ENCODE measurements around the gene RAB9A.

Gene RAB9A

GRCh38 chrX:13741695-13742094, 52.8 kb downstream of the RAB9A start:
- H3K27ac ChIP-seq: no peak overlapping the region

DNA sequence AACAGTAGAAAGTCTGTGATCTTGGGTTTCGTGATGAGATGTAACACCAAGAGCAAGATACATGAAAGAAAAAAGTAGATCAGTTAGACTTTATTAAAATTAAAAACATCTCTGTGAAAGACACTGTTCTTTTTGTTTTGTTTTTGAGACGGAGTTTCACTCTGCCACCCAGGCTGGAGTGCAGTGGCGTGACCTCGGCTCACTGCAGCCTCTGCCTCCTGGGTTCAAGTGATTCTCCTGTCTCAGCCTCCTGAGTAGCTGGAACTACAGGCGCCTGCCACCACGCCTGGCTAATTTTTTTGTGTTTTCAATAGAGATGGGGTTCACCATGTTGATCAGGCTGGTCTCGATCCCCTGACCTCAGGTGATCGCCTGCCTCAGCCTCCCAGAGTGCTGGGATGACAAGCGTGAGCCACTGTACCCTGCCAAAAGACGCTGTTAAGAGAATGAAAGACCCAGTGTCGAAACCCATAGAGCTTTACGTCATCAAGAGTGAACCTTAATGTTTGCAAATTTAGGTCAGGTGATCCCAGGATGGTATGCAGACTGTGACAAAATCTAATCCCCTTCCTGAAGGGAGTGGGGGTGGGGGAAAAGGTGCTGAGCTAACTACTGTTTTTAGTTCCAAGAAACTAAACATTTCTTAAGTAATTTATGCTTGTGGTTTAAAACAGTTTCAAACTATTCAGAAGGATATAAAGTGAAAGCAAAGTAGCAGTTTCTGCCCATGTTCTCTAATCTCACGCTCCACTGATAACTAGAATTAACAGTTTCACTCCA, 53.7 kb downstream of the RAB9A start:
- H3K27ac ChIP-seq: no peak overlapping the region; the same call in 1 of the 2 replicates
- TF ChIP-seq ZFX (IDR thresholded peaks at IDR 0.05) (no peak), CTCF (conservative IDR thresholded peaks at IDR 0.05) (no peak)

More at GRCh38 chrX:13741695-13742094, 52.8 kb downstream of the RAB9A start:
- TF ChIP-seq CTCF (conservative IDR thresholded peaks at IDR 0.05): no peak
- no peak for TF ChIP-seq ZFX (IDR thresholded peaks at IDR 0.05)

- TF ChIP-seq CTCF (conservative IDR thresholded peaks at IDR 0.05): peak; percentile 33
- TF ChIP-seq ZFX (IDR thresholded peaks at IDR 0.05): no peak
- H3K27ac ChIP-seq: no peak overlapping the region
Measured at GRCh38 chrX:13747836-13748235, 58.9 kb downstream of the RAB9A start.

DNA sequence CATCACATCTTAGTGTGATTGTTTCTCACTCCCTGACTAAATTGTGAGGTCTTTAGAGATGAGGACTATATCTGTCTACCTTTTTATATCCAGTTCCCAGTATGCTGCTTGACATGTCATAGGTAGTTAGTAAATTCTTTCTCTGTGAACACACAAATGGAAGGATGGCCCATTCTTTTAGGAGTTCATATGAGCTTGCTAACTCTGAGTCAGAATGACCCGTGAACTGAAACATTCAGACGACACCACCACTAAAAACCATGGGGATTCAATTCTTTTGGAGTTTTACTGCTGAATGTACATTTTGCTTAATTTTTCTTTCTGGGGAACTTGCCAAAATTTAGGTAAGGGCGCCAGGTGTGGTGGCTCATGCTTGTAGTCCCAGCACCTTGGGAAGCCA, 59.6 kb downstream of the RAB9A start:
- TF ChIP-seq ZFX (IDR thresholded peaks at IDR 0.05) (no peak), CTCF (conservative IDR thresholded peaks at IDR 0.05) (no peak)
- H3K27ac ChIP-seq: no peak overlapping the region

DNA sequence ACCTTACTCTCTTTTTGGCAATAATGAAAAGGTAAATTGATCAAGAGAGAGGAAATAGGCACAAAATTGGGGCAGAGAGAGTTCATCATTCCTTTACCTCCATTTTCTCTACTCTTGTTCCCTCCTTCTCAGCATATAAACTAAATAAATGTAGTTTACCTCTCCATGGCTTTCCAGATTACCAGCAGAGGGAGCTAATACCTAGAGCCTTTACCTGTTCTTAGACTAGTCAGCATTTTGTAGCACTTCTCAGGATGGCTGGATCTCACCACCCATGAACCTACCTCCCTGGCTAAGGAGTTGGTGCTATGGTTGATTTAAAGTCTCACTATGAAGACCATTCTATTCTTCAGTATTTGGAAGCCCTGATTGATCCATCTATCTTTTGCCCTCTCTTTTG, 61.3 kb downstream of the RAB9A start:
- H3K27ac ChIP-seq: no peak overlapping the region
- TF ChIP-seq ZFX (IDR thresholded peaks at IDR 0.05) (no peak), CTCF (conservative IDR thresholded peaks at IDR 0.05) (peak; percentile 73)

DNA sequence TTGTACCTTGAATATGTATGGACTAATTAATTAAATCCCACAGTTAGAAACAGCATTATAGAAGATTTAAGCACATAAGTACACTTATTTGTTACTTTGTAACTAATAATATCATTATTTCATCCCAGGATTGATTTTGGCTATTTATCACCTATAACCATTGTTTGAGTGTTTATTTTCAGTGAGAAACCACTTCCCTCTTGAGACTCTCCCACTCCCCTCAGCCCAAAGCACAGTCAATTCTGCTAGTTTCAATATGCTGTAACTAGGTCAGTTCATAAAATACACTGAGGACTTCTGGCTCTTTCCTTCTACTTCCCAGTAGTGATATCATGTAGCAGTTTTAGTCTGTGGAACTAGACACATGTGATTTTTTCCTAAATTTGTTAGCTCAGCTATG, 61.9 kb downstream of the RAB9A start:
- TF ChIP-seq ZFX (IDR thresholded peaks at IDR 0.05) (no peak), CTCF (conservative IDR thresholded peaks at IDR 0.05) (no peak)
- no peak overlapping the region for H3K27ac ChIP-seq

GRCh38 chrX:13752141-13752540, 63.2 kb downstream of the RAB9A start:
- TF ChIP-seq ZFX (IDR thresholded peaks at IDR 0.05) (no peak), CTCF (conservative IDR thresholded peaks at IDR 0.05) (no peak)
- H3K27ac ChIP-seq: no peak overlapping the region
